ENCODE measurements around the gene SELENOO.

SELENOO gene

GRCh38 chr22:50217543-50218152, 16.8 kb downstream of the SELENOO start:
- DNase-seq (ENCODE audit: low read depth) = no peak

- no peak for DNase-seq (ENCODE audit: low read depth)
Measured at GRCh38 chr22:50218153-50218995, 17.6 kb downstream of the SELENOO start.

- no peak for DNase-seq (ENCODE audit: low read depth)
Measured at GRCh38 chr22:50218996-50219727, 18.4 kb downstream of the SELENOO start.

- DNase-seq (ENCODE audit: low read depth) = no peak
Measured at GRCh38 chr22:50219800-50220602, 19.2 kb downstream of the SELENOO start.

GRCh38 chr22:50220603-50221409, 20.0 kb downstream of the SELENOO start:
- DNase-seq (ENCODE audit: low read depth) = no peak

- no peak for DNase-seq (ENCODE audit: low read depth)
Measured at GRCh38 chr22:50221410-50222300, 20.8 kb downstream of the SELENOO start.

GRCh38 chr22:50222508-50222907, 21.7 kb downstream of the SELENOO start:
- DNase-seq (ENCODE audit: low read depth) = no peak

- no peak for DNase-seq (ENCODE audit: low read depth)
Measured at GRCh38 chr22:50224071-50224470, 23.3 kb downstream of the SELENOO start.

- no peak for DNase-seq (ENCODE audit: low read depth)
Measured at GRCh38 chr22:50225200-50225969, 24.6 kb downstream of the SELENOO start.

GRCh38 chr22:50226063-50226874, 25.5 kb downstream of the SELENOO start:
- no peak for DNase-seq (ENCODE audit: low read depth)

- no peak for DNase-seq (ENCODE audit: low read depth)
Measured at GRCh38 chr22:50226875-50227165, 26.0 kb downstream of the SELENOO start.

GRCh38 chr22:50227579-50228215, 26.9 kb downstream of the SELENOO start:
- DNase-seq (ENCODE audit: low read depth) = no peak

GRCh38 chr22:50228366-50228765, 27.6 kb downstream of the SELENOO start:
- DNase-seq (ENCODE audit: low read depth) = no peak

- no peak for DNase-seq (ENCODE audit: low read depth)
Measured at GRCh38 chr22:50229370-50229769, 28.6 kb downstream of the SELENOO start.

- DNase-seq (ENCODE audit: low read depth) = no peak
Measured at GRCh38 chr22:50232481-50233151, 31.8 kb downstream of the SELENOO start.

- no peak for DNase-seq (ENCODE audit: low read depth)
Measured at GRCh38 chr22:50233223-50233622, 32.4 kb downstream of the SELENOO start.

- DNase-seq (ENCODE audit: low read depth) = no peak
Measured at GRCh38 chr22:50236731-50237409, 36.1 kb downstream of the SELENOO start.
